Measurements from ENCODE around the gene CD248.

- no peak for TF ChIP-seq CTCF (IDR thresholded peaks at IDR 0.05)
- TF ChIP-seq POLR2A (IDR thresholded peaks at IDR 0.05): no peak
These were observed 2.7 kb downstream of the CD248 start for GRCh38 chr11:66314186-66314501.
